Neural crest cell (in vitro differentiated cells): Measurements from ENCODE around the gene PACS2. TPM values are rescaled to one million over a fixed set of nuclear protein-coding genes. Genes with fewer than 3 reads are reported as not detected.
A peak's percentile ranks its signal among the peaks of the same experiment; 100 is the strongest.

Experiments used
- DNase-seq: peaks from one replicate; pipeline ENCODE4 v3.0.0; 2021; ENCODE audit warnings: low read depth, mixed read lengths, low spot score
- H3K27ac Mint-ChIP-seq: one replicate; pipeline ENCODE4 v1.8.0; 2021; ENCODE audit warnings: mild to moderate bottlenecking, mixed read lengths; ENCODE audit not compliant: unreplicated experiment
- H3K27me3 Mint-ChIP-seq: 2 replicates; pipeline ENCODE4 v1.8.0; 2021; ENCODE audit warnings: low read depth, mild to moderate bottlenecking, mixed read lengths
- H3K36me3 Mint-ChIP-seq: 2 replicates; pipeline ENCODE4 v1.8.0; 2021; ENCODE audit warnings: low read depth, mild to moderate bottlenecking, mixed read lengths
- H3K4me1 Mint-ChIP-seq: 2 replicates; pipeline ENCODE4 v1.8.0; 2021; ENCODE audit warnings: mixed read lengths
- H3K4me3 Mint-ChIP-seq: one replicate; pipeline ENCODE4 v1.8.0; 2021; ENCODE audit warnings: mild to moderate bottlenecking, mixed read lengths
- H3K9me3 Mint-ChIP-seq: 2 replicates; pipeline ENCODE4 v1.8.0; 2021; ENCODE audit warnings: mixed read lengths
- long read RNA-seq: library from polyadenylated mRNA; unstranded; transcript quantifications from one replicate; pipeline ENCODE4 v2.0.0, GENCODE V29; 2020
- total RNA-seq: library from RNA; stranded (reverse); gene quantifications from 2 replicates; pipeline ENCODE4 v1.2.1, GENCODE V29; 2021
- TF ChIP-seq, protein P1 (sequence below): fragments of 200-600 bp; sonication (generic); conservative IDR thresholded peaks from 2 replicates; pipeline ENCODE4 v1.5.0; 2021; ENCODE audit warnings: antibody characterized with exemption, mild to moderate bottlenecking

The PACS2 gene
- total RNA-seq = 101 and 104 TPM in 2 replicates
- long read RNA-seq, partial matches to known transcripts = 2 of 4 reads
- long read RNA-seq, other reads (novel, unspliced or antisense) = 2 of 4 reads

DNA sequence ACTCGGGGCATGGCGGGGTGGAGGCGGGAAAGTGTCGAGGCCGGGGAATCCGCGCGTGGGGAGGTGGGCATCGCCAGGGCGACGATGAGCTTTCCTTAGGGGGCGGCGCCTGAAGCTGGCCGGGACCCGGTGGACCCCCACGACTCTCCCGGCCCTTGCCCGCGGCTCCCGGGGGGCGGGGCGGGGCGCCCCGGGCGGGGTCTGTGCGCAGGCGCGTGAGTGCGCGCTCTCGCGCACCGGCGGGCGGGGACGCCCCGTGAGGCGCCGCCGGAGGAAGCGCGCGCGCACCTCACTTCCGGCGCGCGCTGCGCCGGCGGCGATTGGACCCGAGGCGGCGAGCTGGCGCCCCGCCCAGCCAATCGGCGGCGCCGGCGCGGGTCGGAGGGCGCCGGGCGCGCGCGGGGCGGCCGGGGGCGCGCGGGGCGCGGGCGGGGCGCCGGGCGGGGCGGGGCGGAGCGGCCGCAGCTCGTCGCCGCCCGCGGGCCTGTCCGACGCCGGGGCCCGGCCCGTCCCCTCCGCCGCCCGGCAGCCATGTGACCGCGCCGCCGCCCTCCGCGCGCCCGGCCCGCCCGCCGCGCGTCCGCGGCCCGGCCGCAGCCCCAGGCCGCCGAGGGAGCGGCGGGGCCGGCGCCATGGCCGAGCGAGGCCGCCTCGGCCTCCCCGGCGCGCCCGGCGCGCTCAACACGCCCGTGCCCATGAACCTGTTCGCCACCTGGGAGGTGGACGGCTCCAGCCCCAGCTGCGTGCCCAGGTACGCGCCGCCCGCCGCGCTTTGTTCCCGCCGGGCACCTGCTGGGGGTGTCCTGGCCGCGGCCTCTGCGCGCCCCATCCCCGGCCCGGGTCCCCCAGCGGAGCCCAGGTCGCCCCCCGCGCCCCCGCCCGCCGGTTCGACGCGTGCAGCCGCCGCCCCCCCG lies at the start of gene PACS2:
Gene PACS2, plus strand, starts transcription at position 462 of the 914 bp plus-strand sequence. Its CDS starts 171 bp downstream, at position 633.
- no peaks in the 10 kb centered on the region for H3K27me3 Mint-ChIP-seq
- peak; percentile 63 for DNase-seq
- TF ChIP-seq, protein P1, sequence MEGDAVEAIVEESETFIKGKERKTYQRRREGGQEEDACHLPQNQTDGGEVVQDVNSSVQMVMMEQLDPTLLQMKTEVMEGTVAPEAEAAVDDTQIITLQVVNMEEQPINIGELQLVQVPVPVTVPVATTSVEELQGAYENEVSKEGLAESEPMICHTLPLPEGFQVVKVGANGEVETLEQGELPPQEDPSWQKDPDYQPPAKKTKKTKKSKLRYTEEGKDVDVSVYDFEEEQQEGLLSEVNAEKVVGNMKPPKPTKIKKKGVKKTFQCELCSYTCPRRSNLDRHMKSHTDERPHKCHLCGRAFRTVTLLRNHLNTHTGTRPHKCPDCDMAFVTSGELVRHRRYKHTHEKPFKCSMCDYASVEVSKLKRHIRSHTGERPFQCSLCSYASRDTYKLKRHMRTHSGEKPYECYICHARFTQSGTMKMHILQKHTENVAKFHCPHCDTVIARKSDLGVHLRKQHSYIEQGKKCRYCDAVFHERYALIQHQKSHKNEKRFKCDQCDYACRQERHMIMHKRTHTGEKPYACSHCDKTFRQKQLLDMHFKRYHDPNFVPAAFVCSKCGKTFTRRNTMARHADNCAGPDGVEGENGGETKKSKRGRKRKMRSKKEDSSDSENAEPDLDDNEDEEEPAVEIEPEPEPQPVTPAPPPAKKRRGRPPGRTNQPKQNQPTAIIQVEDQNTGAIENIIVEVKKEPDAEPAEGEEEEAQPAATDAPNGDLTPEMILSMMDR = no peak
- H3K4me3 Mint-ChIP-seq = peak within 1 kb of the TSS; percentile 94
- peak within 1 kb of the TSS; percentile 73 for H3K27ac Mint-ChIP-seq
- H3K9me3 Mint-ChIP-seq = no peaks in the 10 kb centered on the region
- H3K36me3 Mint-ChIP-seq = no peaks in the 10 kb centered on the region
- peaks cover 15% of the 10 kb centered on the region for H3K4me1 Mint-ChIP-seq

DNA sequence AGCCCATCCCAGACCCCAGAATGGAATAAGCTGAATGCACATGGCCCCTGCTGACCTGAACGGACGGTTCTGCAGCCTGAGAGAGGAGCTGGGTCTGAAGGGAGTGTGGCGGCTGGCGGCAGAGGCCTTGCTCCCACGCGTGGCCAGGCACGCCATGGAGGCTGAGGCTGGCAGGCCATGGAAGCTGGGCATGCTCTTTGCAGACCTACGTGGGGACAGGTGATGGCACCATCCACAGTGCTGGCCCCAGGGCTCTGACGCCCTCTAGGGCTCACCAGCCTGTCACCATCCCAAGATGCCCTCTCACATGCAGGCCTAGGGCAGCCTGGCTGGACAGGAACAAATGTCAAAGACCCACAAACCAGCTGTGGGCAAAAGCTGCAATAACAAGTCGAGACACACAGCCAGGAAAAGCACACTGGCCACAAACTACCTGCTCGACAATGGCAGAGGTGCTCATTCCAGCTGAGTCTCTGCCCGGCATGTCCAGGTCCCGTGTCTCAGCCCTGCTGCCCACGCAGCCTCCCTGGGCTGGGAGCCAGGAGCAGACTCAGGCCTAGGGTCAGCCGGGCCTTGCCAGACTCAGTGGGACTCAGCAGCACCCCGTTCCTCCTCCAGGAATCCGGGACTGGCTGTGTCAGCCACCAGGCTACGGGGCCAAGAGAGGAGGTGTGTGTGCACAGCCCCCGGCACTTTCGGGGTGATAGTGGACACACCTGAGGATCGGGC lies 46.6 kb upstream of the PACS2 start:
- no peak overlapping the region for H3K4me3 Mint-ChIP-seq
- no peaks in the 10 kb centered on the region for H3K9me3 Mint-ChIP-seq
- H3K27me3 Mint-ChIP-seq = no peaks in the 10 kb centered on the region
- peak overlapping the region; percentile 62 for H3K27ac Mint-ChIP-seq
- no peak for DNase-seq
- no peaks in the 10 kb centered on the region for H3K36me3 Mint-ChIP-seq
- TF ChIP-seq, protein P1 = no peak
- H3K4me1 Mint-ChIP-seq = peaks cover 4% of the 10 kb centered on the region

DNA sequence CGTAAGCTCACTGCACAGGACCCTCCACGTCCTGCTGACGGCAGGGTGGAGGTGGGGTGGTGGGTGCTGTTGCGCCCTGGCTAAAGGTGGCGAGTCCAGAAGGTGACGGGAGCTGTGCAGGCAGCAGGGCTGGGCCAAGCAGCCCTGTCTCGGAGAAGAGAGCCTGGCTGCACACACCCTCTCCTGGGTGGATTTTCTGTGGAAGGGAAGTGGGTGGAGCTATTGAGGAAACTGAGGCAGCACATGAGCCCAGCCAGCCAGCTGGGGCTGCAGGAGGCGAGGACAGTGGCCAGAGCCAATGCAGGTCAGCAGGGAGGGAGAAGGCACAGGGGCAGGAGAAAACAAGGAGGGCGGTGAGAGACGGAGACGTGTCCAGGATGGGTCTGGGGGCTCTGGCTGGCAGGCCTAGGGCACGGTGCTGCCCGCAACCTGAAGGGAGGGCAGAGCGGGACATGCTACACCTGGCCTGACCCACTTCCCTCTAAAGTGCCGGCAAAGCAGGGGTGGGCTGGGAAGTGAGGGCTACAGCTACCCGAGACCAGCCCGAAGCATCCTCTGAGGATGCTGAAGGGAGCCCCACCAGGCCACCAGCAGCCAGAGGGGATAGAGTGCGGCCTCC lies 45.7 kb upstream of the PACS2 start:
- H3K4me1 Mint-ChIP-seq = peaks cover 4% of the 10 kb centered on the region
- no peaks in the 10 kb centered on the region for H3K27me3 Mint-ChIP-seq
- H3K36me3 Mint-ChIP-seq = no peaks in the 10 kb centered on the region
- H3K4me3 Mint-ChIP-seq = no peak overlapping the region
- TF ChIP-seq, protein P1 = no peak
- peak overlapping the region; percentile 6 for H3K27ac Mint-ChIP-seq
- no peak for DNase-seq
- no peaks in the 10 kb centered on the region for H3K9me3 Mint-ChIP-seq

GRCh38 chr14:105269405-105269804 lies 45.1 kb upstream of the PACS2 start:
- no peaks in the 10 kb centered on the region for H3K27me3 Mint-ChIP-seq

More at GRCh38 chr14:105269405-105269804, 45.1 kb upstream of the PACS2 start:
- no peak overlapping the region for H3K4me3 Mint-ChIP-seq
- no peak overlapping the region for H3K27ac Mint-ChIP-seq
- no peak for DNase-seq
- H3K36me3 Mint-ChIP-seq = no peaks in the 10 kb centered on the region
- H3K4me1 Mint-ChIP-seq = peaks cover 4% of the 10 kb centered on the region
- TF ChIP-seq, protein P1 = no peak
- no peaks in the 10 kb centered on the region for H3K9me3 Mint-ChIP-seq
